ENCODE results near the gene COL7A1. TPM values are rescaled to one million over a fixed set of nuclear protein-coding genes. Genes with fewer than 3 reads are reported as not detected.
"Not testable (repeated sequence)": the region's sequence is repeated elsewhere in the genome, so short reads cannot be mapped to it uniquely, and the experiment has no call there.

The COL7A1 gene
- total RNA-seq, 2 donors from 2014 or later: 4.2 to 5.3 TPM

DNA sequence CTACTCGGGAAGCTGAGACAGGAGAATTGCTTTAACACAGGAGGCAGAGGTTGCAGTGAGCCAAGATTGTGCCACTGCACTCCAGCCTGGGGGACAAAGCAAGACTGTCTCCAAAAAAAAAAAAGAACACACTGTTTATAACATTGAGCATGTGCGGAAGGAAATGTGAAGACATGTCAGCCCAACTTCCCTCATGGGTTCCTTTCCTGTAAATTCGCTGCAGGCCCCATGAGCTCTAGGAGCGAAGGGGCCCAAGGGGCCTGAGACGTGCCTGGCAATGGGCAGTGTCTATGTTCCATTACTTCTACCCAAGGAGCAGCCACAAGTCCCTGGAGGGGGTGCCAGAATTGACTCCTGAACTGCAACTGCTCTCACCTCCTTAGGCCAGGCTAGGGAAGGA lies 41.8 kb downstream of the COL7A1 start:
- DNase-seq (ENCODE audit: low spot score): no peak
- intact Hi-C loops (cut with DNase I): loop anchor here in 1 of 2 donors (5.0 kb wide), 1 partner anchor 106 kb away; the partner anchor contains the start of gene ATRIP

GRCh38 chr3:48552111-48552951 lies 42.8 kb downstream of the COL7A1 start:
- intact Hi-C loops (cut with DNase I): loop anchor here in 1 of 2 donors (5.0 kb wide), 1 partner anchor 105 kb away; the partner anchor contains the start of gene ATRIP
- DNase-seq (ENCODE audit: low spot score): no peak

DNA sequence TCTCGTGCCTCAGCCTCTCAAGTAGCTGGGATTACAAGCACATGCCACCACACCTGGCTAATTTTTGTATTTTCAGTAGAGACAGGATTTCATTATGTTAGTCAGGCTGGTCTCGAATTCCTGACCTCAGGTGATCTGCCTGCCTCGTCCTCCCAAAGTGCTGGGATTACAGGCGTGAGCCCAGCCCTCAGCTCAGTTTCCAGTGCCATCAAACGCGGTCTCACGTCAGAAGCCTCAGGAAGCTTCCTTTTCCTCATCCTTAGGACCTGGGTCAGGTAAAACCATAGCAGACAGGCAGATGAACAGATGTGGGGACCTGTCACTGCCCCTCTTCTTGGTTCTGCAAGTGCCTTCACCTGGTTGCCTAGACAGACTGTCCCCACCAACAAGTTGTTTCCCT lies 43.5 kb downstream of the COL7A1 start:
- DNase-seq (ENCODE audit: low spot score): not testable (repeated sequence)
- intact Hi-C loops (cut with DNase I): loop anchor here in 1 of 2 donors (5.0 kb wide), 1 partner anchor 104 kb away; the partner anchor contains the start of gene ATRIP

DNA sequence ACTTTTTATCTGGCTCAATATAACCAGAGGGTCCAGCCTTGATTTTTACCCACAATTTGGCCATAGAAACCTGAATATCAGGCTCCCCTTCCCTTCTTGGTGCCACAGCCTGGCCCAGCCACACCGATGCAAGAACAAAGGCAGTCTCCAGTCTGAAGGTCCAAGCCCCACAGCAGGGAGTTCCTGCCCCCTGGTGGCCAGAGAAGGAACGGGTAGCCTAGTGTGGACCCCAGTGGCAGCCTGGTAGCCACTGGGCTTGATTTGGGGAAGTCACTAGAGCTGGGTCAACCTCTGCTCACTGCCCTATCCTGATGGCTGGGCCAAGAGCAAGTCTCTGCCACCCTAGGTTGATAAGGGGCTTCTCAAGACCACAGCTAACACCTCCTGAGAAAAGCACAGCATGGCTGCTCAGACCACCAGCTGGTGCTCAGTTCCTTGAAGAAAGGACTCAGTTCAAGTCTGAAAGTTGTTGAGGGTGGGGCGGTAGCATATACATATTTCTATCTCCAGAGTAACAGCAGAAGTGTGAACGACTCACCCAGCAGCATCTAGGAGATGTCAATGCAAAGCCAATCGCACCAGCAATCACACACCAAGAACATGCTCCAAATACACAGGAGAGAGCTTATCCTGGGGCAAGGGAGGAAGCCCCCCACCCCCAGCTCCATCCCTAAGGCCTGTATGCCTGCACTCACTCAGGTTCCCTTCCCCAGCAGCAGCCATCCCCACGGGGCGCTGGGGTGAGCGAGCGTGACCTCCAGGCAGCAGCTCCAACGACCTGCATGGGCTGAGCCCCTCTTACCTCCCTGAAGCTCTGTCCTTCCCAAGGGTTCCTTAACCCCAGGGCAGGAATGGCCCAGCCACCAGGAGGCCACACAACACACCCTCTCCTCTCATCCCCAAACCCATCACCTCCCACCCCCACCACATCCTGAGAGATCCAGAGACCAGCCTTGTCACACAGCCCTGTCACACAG lies 46.1 kb downstream of the COL7A1 start:
- intact Hi-C loops (cut with DNase I): loop anchor here (2.0 to 10.0 kb wide), 3 partner anchors 84 to 274 kb away; no protein-coding TSS in a partner anchor
- DNase-seq (ENCODE audit: low spot score): peak; percentile 96

DNA sequence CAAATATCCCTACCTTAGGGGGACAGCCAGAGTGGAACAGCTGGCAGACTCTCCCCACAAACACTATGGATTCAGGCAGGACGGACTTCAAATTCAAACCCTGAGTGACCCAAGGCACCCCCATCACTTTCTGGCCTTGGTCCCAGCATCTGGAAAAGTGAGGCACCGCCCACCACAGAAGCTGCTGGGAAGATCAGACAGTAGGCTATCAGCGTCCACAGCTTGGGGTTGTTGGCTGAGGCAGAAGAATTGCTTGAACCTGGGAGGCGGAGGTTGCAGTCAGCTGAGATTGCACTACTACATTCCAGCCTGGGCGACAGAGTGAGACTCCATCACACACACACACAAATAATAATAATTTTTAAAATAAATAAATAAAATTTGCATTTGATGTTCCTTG lies 47.0 kb downstream of the COL7A1 start:
- DNase-seq (ENCODE audit: low spot score): no peak
- intact Hi-C loops (cut with DNase I): loop anchor here (2.0 to 10.0 kb wide), 3 partner anchors 83 to 273 kb away; no protein-coding TSS in a partner anchor

GRCh38 chr3:48546203-48546829 lies 48.8 kb downstream of the COL7A1 start:
- no peak for DNase-seq (ENCODE audit: low spot score)
- intact Hi-C loops (cut with DNase I): loop anchor here (2.0 to 10.0 kb wide), 3 partner anchors 80 to 272 kb away; a partner anchor contains a TSS

GRCh38 chr3:48544141-48544540 lies 51.0 kb downstream of the COL7A1 start:
- intact Hi-C loops (cut with DNase I): loop anchor here (10.0 kb wide), 2 partner anchors 149 to 269 kb away; no protein-coding TSS in a partner anchor
- no peak for DNase-seq (ENCODE audit: low spot score)

DNA sequence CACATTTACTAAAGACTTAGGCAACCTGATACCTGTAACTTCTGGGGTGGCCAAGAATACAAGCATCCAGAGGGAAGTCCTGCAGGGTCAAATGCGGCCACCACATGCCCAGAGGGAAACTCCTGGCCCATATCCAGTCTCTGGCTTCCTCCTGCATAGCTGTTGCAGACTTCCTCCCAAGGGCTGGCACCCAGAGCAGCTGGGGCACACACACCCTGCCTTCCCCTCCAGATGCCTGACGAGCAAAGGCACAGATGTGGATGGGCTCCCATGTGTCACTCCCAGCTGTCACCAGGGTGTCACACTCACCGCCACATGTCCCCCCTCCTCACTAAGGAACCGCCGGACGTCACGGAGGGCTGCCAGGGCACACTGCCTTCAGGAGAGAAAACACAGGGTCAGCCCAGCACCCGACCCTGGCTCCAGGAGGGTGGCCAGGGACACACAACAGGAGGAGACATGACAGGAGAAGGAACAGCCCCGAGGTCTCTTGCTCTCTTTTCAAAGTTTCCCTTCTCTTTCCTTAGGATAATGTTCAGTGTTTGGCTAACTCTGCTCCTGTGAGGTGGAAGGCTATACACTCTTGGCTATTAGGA lies 51.8 kb downstream of the COL7A1 start:
- intact Hi-C loops (cut with DNase I): loop anchor here (10.0 kb wide), 2 partner anchors 149 to 269 kb away; no protein-coding TSS in a partner anchor
- DNase-seq (ENCODE audit: low spot score): no peak

GRCh38 chr3:48538451-48538850 lies 56.7 kb downstream of the COL7A1 start:
- intact Hi-C loops (cut with DNase I): no loop called here
- no peak for DNase-seq (ENCODE audit: low spot score)

DNA sequence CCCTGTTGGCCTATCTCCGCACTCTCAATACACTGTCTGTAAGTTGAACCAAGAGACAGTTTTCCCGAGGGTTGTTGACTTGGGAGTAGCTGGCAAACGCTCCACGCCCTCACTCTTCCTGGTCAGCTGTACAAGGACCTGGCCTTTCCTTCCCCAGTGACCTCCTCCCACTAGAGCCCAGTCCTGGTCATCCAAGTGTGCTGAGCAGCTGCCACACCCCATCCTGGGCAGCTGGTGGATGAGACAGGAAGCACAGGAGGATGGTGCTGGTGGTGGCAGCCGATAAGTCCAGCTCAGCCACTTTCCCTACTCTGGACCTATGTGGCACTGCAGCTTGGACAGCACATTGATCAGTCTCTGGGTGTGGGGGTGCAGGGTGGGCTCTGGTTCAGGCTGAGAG lies 58.3 kb downstream of the COL7A1 start:
- no peak for DNase-seq (ENCODE audit: low spot score)
- intact Hi-C loops (cut with DNase I): no loop called here

GRCh38 chr3:48536116-48536515 lies 59.0 kb downstream of the COL7A1 start:
- DNase-seq (ENCODE audit: low spot score): no peak
- intact Hi-C loops (cut with DNase I): no loop called here

DNA sequence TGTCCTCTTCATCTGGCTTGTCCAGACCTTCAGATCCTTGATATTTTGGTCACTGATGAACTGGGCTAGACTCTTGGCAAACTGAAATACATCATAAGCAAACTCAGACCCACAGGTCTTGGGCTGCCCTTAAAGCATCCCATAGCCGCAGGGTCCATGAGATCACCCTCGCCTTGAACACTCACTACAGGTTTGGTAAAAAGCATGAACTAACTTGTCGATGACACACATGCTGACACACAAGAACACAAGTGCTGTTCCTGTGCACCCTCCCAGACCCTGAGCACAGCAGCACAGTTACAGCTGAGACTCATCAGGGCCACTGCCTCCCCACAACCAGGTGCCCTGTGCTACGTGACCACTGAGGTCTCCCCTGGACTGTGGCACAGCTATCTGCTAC lies 59.6 kb downstream of the COL7A1 start:
- DNase-seq (ENCODE audit: low spot score): no peak
- intact Hi-C loops (cut with DNase I): no loop called here

- DNase-seq (ENCODE audit: low spot score): no peak
- intact Hi-C loops (cut with DNase I): no loop called here
These were observed 62.2 kb downstream of the COL7A1 start for GRCh38 chr3:48532977-48533337.

GRCh38 chr3:48532271-48532976 lies 62.7 kb downstream of the COL7A1 start:
- DNase-seq (ENCODE audit: low spot score): no peak
- intact Hi-C loops (cut with DNase I): no loop called here

- intact Hi-C loops (cut with DNase I); DNase-seq (ENCODE audit: low spot score): not testable (repeated sequence)
These were observed 64.4 kb downstream of the COL7A1 start for GRCh38 chr3:48530701-48531100.

GRCh38 chr3:48528754-48529153 lies 66.4 kb downstream of the COL7A1 start:
- DNase-seq (ENCODE audit: low spot score): no peak
- intact Hi-C loops (cut with DNase I): no loop called here

- no peak for DNase-seq (ENCODE audit: low spot score)
- intact Hi-C loops (cut with DNase I): no loop called here
These were observed 67.1 kb downstream of the COL7A1 start for GRCh38 chr3:48528048-48528447.

- no peak for DNase-seq (ENCODE audit: low spot score)
- intact Hi-C loops (cut with DNase I): no loop called here
These were observed 70.2 kb downstream of the COL7A1 start for GRCh38 chr3:48524970-48525369.

Data from posterior vena cava (tissue), 2 donors.